ENCODE results near the gene GALNT2. TPM values are rescaled to one million over a fixed set of nuclear protein-coding genes. Genes with fewer than 3 reads are reported as not detected.

GALNT2 gene
- polyA plus RNA-seq, 1 of the 3 experiments (the other 2 are of a cell fraction): 118 TPM

- POLR2A ChIA-PET: no interaction called here
- H3K79me2 ChIP-seq (ENCODE audit: insufficient read depth): no peaks in the 10 kb centered on the region
- 54% methylated on average over 22 of the region's 23 CpGs for WGBS (ENCODE audit: low lambda C conversion rate)
Observed at GRCh38 chr1:230317823-230318819, 251.1 kb downstream of the GALNT2 start.

GRCh38 chr1:230319014-230319747, 252.1 kb downstream of the GALNT2 start:
- Histone ChIP-seq H3K27me3 (ENCODE audit: insufficient read depth) (no peaks in the 10 kb centered on the region), H3K9ac (no peak overlapping the region), H3K9me3 (no peaks in the 10 kb centered on the region), H3K4me1 (ENCODE audit: control insufficient read depth in 1 of 2, insufficient read depth in 2 of 2, low read depth in 1 of 2, low read length in 1 of 2) (peaks cover 0 to 9% of the 10 kb centered on the region in 2 experiments; a peak in 1 of 4 replicates), H3K79me2 (ENCODE audit: insufficient read depth) (no peaks in the 10 kb centered on the region), H3K4me3 (ENCODE audit: low read depth in 2 of 2, low read length in 1 of 2) (no peak overlapping the region), H3F3A (replicated peaks; ENCODE audit: insufficient read depth) (no peaks in the 10 kb centered on the region), H3K9me2 (no peaks in the 10 kb centered on the region), H4K20me1 (ENCODE audit: insufficient read depth) (no peaks in the 10 kb centered on the region), H3K4me2 (no peak overlapping the region), H2AFZ (ENCODE audit: low read depth) (no peak overlapping the region), H3K36me3 (replicated peaks in 1 of 2; ENCODE audit: control insufficient read depth in 1 of 2, insufficient read depth in 2 of 2, low read length in 1 of 2) (no peaks in the 10 kb centered on the region), H3K27ac (ENCODE audit: low read depth in 2 of 2, low read length in 1 of 2) (no peak overlapping the region)
- ChIA-PET POLR2A (no interaction called here), CTCF (interaction anchor here (1.0 kb wide), 1 partner anchor 32 kb away, joined by 3 read pairs; no protein-coding TSS in a partner anchor)
- WGBS (ENCODE audit: low lambda C conversion rate): 77% methylated on average over 9 of the region's 17 CpGs
- DNase-seq: no peak
- TF ChIP-seq TEAD4 (IDR thresholded peaks at IDR 0.05; ENCODE audit: borderline replicate concordance, insufficient read depth) (no peak), ZBTB33 (IDR thresholded peaks at IDR 0.05; ENCODE audit: borderline replicate concordance, low read depth) (no peak), USF1 (IDR thresholded peaks at IDR 0.05; ENCODE audit: borderline replicate concordance, low read depth) (no peak), MEF2A (IDR thresholded peaks at IDR 0.05; ENCODE audit: borderline replicate concordance, low read depth) (no peak), ELF1 (IDR thresholded peaks at IDR 0.05) (no peak), POLR2AphosphoS5 (IDR thresholded peaks at IDR 0.05; ENCODE audit: low read depth, low read length) (no peak), RCOR1 (IDR thresholded peaks at IDR 0.05; ENCODE audit: low read length) (no peak), USF2 (IDR thresholded peaks at IDR 0.05; ENCODE audit: borderline replicate concordance, low read depth, low read length) (no peak), SIN3A (IDR thresholded peaks at IDR 0.05; ENCODE audit: borderline replicate concordance, low read depth, low read length) (no peak)

More at GRCh38 chr1:230317823-230318819, 251.1 kb downstream of the GALNT2 start:
- Histone ChIP-seq H3K27ac (ENCODE audit: low read depth in 2 of 2, low read length in 1 of 2) (no peak overlapping the region), H3K9me2 (no peaks in the 10 kb centered on the region), H3K27me3 (ENCODE audit: insufficient read depth) (no peaks in the 10 kb centered on the region), H3K9me3 (no peaks in the 10 kb centered on the region), H3K4me1 (ENCODE audit: control insufficient read depth in 1 of 2, insufficient read depth in 2 of 2, low read depth in 1 of 2, low read length in 1 of 2) (peaks cover 0 to 9% of the 10 kb centered on the region in 2 experiments; a peak in 1 of 4 replicates), H3K9ac (no peak overlapping the region), H4K20me1 (ENCODE audit: insufficient read depth) (no peaks in the 10 kb centered on the region), H3K4me3 (ENCODE audit: low read depth in 2 of 2, low read length in 1 of 2) (no peak overlapping the region), H3K4me2 (no peak overlapping the region), H3F3A (replicated peaks; ENCODE audit: insufficient read depth) (no peaks in the 10 kb centered on the region), H3K36me3 (replicated peaks in 1 of 2; ENCODE audit: control insufficient read depth in 1 of 2, insufficient read depth in 2 of 2, low read length in 1 of 2) (no peaks in the 10 kb centered on the region), H2AFZ (ENCODE audit: low read depth) (no peak overlapping the region)
- no peak for TF ChIP-seq TAF1 (IDR thresholded peaks at IDR 0.05; ENCODE audit: borderline replicate concordance, low read depth, low read length)
- no peak for TF ChIP-seq EP300 (IDR thresholded peaks at IDR 0.05; ENCODE audit: borderline replicate concordance in 1 of 2, low read depth in 1 of 2, low read length in 1 of 2)
- no peak for TF ChIP-seq FOSL2 (IDR thresholded peaks at IDR 0.05; ENCODE audit: borderline replicate concordance, low read depth)
- TF ChIP-seq GABPA (IDR thresholded peaks at IDR 0.05; ENCODE audit: low read depth): no peak
- no peak for TF ChIP-seq POLR2AphosphoS5 (IDR thresholded peaks at IDR 0.05; ENCODE audit: low read depth, low read length)
- no peak for TF ChIP-seq TEAD4 (IDR thresholded peaks at IDR 0.05; ENCODE audit: borderline replicate concordance, insufficient read depth)
- TF ChIP-seq RAD21 (IDR thresholded peaks at IDR 0.05; ENCODE audit: low read length): no peak
- no peak for TF ChIP-seq RCOR1 (IDR thresholded peaks at IDR 0.05; ENCODE audit: low read length)
- CTCF ChIA-PET: interaction anchor here (0.8 to 1.0 kb wide), 2 partner anchors 8 to 31 kb away, joined by 3 read pairs; no protein-coding TSS in a partner anchor
- peak; percentile 37 for DNase-seq
